Activated naive CD8-positive, alpha-beta T cell treated with anti-CD3 and anti-CD28 coated beads, Interleukin-2, amount 10 ng/mL, durations not matched to agents 7 days and 5 days (primary cell): ENCODE data around the gene PTPRM. TPM values are rescaled to one million over a fixed set of nuclear protein-coding genes. Genes with fewer than 3 reads are reported as not detected.

ENCODE experiments used
- ATAC-seq: fragments of 150-1000 bp; cut with Tn5 transposase; one replicate; pipeline ENCODE4 v1.10.0; 2021; ENCODE audit warnings: low read depth, moderate library complexity
- POLR2A ChIA-PET: fragments of 350-600 bp; sonication (Branson Sonifier 250); formaldehyde crosslinking; loops from one replicate; lab custom pipeline; 2021; ENCODE audit warnings: antibody characterized with exemption; lab: Charles Lee
- DNase-seq: peaks from one replicate; pipeline ENCODE4 v3.0.0; 2021
- H3K27ac Mint-ChIP-seq: one replicate; pipeline ENCODE4 v1.8.0; 2022; ENCODE audit warnings: mild to moderate bottlenecking, mixed read lengths
- H3K27me3 Mint-ChIP-seq: one replicate; pipeline ENCODE4 v1.8.0; 2022; ENCODE audit warnings: mild to moderate bottlenecking, moderate library complexity, mixed read lengths
- H3K36me3 Mint-ChIP-seq: one replicate; pipeline ENCODE4 v1.8.0; 2021; ENCODE audit warnings: mild to moderate bottlenecking, mixed read lengths
- H3K4me1 Mint-ChIP-seq: one replicate; pipeline ENCODE4 v1.8.0; 2021; ENCODE audit warnings: mixed read lengths
- H3K4me3 Mint-ChIP-seq: one replicate; pipeline ENCODE4 v1.8.0; 2022; ENCODE audit warnings: mild to moderate bottlenecking, moderate library complexity, mixed read lengths
- H3K9me3 Mint-ChIP-seq: one replicate; pipeline ENCODE4 v1.8.0; 2021; ENCODE audit warnings: mixed read lengths
- total RNA-seq, 2 experiments: library from RNA; stranded (reverse); gene quantifications; one replicate each; pipeline ENCODE4 v1.2.3, GENCODE V29; 2021

Gene PTPRM
- total RNA-seq, 2 experiments from 2014 or later: 6.5 to 6.6 TPM

DNA sequence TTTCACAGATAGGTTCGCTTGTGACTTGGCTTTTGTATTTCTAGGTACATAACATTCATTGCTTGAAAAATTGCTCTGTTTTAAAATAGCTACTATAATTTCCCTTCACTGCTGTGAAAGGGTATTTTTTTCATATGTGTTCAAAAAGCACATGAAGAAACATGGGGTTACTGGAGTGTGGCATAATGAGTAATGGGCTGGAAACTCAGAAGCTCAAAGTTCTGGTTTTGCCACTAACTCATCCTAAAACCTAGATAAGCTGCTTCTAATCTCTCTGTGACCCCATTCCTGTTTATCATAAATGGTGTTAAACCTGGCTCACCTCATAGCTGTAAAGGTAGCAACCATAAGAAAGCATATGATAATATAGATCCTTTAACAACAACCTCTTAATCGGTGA, 319.3 kb downstream of the PTPRM start:
- no peaks in the 10 kb centered on the region for H3K4me1 Mint-ChIP-seq
- H3K4me3 Mint-ChIP-seq: no peak overlapping the region
- no peak overlapping the region for H3K27ac Mint-ChIP-seq
- no peak for ATAC-seq
- no peaks in the 10 kb centered on the region for H3K36me3 Mint-ChIP-seq
- POLR2A ChIA-PET: no interaction called here
- peaks cover 1% of the 10 kb centered on the region for H3K9me3 Mint-ChIP-seq
- no peak for DNase-seq
- no peaks in the 10 kb centered on the region for H3K27me3 Mint-ChIP-seq

DNA sequence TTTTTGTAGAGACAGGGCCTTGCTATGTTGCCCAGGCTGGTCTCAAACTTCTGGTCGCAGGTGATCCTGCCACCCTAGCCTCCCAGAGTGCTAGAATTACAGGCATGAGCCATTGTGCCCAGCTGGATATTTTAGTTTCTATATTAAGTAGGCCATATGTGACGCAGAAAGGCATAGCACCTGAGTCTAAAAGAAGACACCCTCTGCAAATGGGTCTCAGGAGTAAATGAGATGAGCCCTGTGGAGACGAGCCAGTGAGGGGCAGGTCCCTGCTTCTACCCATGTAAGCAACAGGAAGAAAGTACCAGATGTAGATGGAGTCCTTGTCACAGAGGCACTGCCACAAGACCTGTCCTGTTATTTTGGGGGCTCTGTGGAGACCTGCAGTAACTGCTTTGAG, 322.4 kb downstream of the PTPRM start:
- H3K9me3 Mint-ChIP-seq: no peaks in the 10 kb centered on the region
- DNase-seq (no peak), ATAC-seq (no peak)
- no peaks in the 10 kb centered on the region for H3K27me3 Mint-ChIP-seq
- no peaks in the 10 kb centered on the region for H3K36me3 Mint-ChIP-seq
- no peaks in the 10 kb centered on the region for H3K4me1 Mint-ChIP-seq
- no peak overlapping the region for H3K4me3 Mint-ChIP-seq
- no peak overlapping the region for H3K27ac Mint-ChIP-seq
- POLR2A ChIA-PET: no interaction called here

DNA sequence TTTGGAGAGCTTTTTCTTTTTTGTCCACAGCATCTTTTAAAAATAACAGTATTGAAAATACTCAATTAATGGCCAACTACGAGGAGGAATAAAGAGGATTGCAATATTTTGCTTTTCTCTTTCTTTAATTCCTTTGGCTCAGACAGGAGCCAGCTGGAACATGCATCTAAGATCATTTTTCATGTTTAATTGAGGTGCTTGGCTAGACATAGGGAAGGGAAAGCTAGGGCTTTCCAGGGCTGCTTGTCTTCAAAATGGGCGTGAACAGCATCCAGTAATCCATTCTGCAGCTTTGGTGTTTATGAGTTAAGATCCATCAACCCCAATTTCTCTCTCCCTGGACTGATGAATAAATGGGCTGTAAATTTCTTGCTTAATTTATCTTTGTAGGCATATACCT, 323.0 kb downstream of the PTPRM start:
- POLR2A ChIA-PET: no interaction called here
- ATAC-seq (no peak), DNase-seq (no peak)
- H3K4me3 Mint-ChIP-seq: no peak overlapping the region
- H3K36me3 Mint-ChIP-seq: no peaks in the 10 kb centered on the region
- no peak overlapping the region for H3K27ac Mint-ChIP-seq
- H3K27me3 Mint-ChIP-seq: no peaks in the 10 kb centered on the region
- no peaks in the 10 kb centered on the region for H3K4me1 Mint-ChIP-seq
- H3K9me3 Mint-ChIP-seq: no peaks in the 10 kb centered on the region

- POLR2A ChIA-PET: no interaction called here
- H3K27ac Mint-ChIP-seq: no peak overlapping the region
- no peak overlapping the region for H3K4me3 Mint-ChIP-seq
- ATAC-seq (no peak), DNase-seq (no peak)
- no peaks in the 10 kb centered on the region for H3K27me3 Mint-ChIP-seq
- H3K9me3 Mint-ChIP-seq: no peaks in the 10 kb centered on the region
- no peaks in the 10 kb centered on the region for H3K36me3 Mint-ChIP-seq
- H3K4me1 Mint-ChIP-seq: no peaks in the 10 kb centered on the region
Measured at GRCh38 chr18:7892556-7892955, 325.4 kb downstream of the PTPRM start.

DNA sequence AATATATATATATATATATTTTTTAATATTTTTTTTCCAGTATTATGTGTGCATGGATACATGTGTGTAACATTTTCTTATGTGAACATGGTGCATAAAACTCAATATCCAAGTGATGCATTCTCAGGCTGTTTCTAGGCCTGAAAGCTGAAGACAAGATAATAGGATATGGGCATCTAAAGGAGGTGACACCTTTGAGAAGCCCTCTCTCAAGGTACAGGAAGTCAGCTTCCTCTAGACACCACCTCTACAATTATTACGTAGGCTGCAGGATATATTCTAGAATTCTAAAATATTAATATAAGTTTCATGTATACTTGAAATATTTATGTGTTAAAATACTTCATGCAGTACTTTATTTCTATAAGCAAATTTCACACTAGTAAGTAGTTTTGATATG, 327.5 kb downstream of the PTPRM start:
- POLR2A ChIA-PET: no interaction called here
- Mint-ChIP-seq H3K4me3 (no peak overlapping the region), H3K9me3 (no peaks in the 10 kb centered on the region), H3K36me3 (no peaks in the 10 kb centered on the region), H3K27ac (no peak overlapping the region), H3K27me3 (no peaks in the 10 kb centered on the region), H3K4me1 (no peaks in the 10 kb centered on the region)
- DNase-seq (no peak), ATAC-seq (no peak)

GRCh38 chr18:7895346-7895745, 328.2 kb downstream of the PTPRM start:
- H3K27ac Mint-ChIP-seq: no peak overlapping the region
- H3K36me3 Mint-ChIP-seq: no peaks in the 10 kb centered on the region
- no peaks in the 10 kb centered on the region for H3K9me3 Mint-ChIP-seq
- no peaks in the 10 kb centered on the region for H3K4me1 Mint-ChIP-seq
- POLR2A ChIA-PET: no interaction called here
- ATAC-seq: no peak
- H3K4me3 Mint-ChIP-seq: no peak overlapping the region
- no peaks in the 10 kb centered on the region for H3K27me3 Mint-ChIP-seq
- no peak for DNase-seq

DNA sequence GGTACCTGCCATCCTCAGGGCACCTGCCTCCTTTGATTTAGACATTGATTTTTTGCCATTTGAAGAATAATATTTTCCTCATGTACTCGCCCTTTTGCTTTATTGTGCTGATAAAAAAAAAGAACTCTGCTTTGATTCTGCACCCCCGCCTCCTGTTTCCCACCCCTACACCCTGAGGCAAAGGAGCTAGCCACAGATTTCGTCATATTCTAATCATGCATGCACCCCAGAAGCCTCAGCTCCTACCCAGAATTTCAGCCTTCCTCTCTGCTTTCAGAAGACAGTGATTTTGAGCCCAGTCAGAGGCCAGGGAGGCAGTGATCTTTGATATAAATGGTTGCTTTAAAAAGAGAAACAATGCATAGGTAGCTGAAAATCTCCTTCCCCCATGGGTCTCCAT, 329.0 kb downstream of the PTPRM start:
- ATAC-seq (no peak), DNase-seq (no peak)
- no peak overlapping the region for H3K4me3 Mint-ChIP-seq
- H3K9me3 Mint-ChIP-seq: no peaks in the 10 kb centered on the region
- H3K27me3 Mint-ChIP-seq: no peaks in the 10 kb centered on the region
- no peaks in the 10 kb centered on the region for H3K4me1 Mint-ChIP-seq
- H3K27ac Mint-ChIP-seq: no peak overlapping the region
- POLR2A ChIA-PET: no interaction called here
- H3K36me3 Mint-ChIP-seq: no peaks in the 10 kb centered on the region

DNA sequence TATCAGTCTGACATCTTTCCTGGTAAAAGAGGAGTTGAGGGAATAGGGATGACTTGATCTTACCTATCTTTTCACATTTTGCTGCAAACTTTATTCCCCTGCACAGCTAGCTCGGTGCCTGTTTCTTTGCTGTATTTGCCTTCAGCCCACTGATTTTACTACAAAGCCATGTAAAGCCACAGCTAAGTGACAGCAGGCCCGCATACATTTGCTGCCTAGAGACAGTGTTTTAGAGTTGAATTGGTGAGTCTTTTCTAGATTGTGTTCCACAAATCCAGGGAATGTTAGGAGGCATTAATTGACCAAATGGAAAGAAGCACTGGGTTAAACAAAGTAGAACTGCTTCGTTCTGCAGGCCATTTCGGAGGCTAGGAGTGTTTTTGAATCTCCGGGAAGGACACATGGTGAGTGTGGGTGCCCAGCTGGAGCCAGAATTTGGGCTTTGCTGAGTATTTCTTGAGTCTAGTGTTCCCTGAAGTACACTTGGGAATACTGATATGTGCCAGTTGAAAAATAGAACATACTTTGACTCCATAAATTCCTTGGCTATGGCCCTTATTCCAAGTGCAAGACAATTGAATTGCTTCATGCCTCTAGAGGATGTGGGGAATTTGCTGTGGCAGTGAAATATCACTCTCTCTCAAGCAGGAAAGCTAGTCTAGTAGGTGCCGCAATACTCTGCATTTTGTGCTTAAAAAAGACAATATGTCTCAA, 329.8 kb downstream of the PTPRM start:
- Mint-ChIP-seq H3K36me3 (no peaks in the 10 kb centered on the region), H3K4me1 (no peaks in the 10 kb centered on the region)
- POLR2A ChIA-PET: no interaction called here

GRCh38 chr18:7898181-7898580, 331.1 kb downstream of the PTPRM start:
- Mint-ChIP-seq H3K27me3 (no peaks in the 10 kb centered on the region), H3K9me3 (peaks cover 1% of the 10 kb centered on the region), H3K36me3 (no peaks in the 10 kb centered on the region), H3K4me1 (no peaks in the 10 kb centered on the region), H3K27ac (no peak overlapping the region), H3K4me3 (no peak overlapping the region)
- POLR2A ChIA-PET: no interaction called here
- no peak for ATAC-seq
- no peak for DNase-seq

More for the DNA sequence above, 329.8 kb downstream of the PTPRM start:
- H3K27ac Mint-ChIP-seq: no peak overlapping the region
- H3K27me3 Mint-ChIP-seq: no peaks in the 10 kb centered on the region
- DNase-seq (no peak), ATAC-seq (no peak)
- H3K4me3 Mint-ChIP-seq: no peak overlapping the region
- H3K9me3 Mint-ChIP-seq: no peaks in the 10 kb centered on the region

- POLR2A ChIA-PET: no interaction called here
- H3K36me3 Mint-ChIP-seq: no peaks in the 10 kb centered on the region
Measured at GRCh38 chr18:7899078-7899477, 332.0 kb downstream of the PTPRM start.

GRCh38 chr18:7900091-7900490, 333.0 kb downstream of the PTPRM start:
- no peaks in the 10 kb centered on the region for H3K36me3 Mint-ChIP-seq
- H3K27ac Mint-ChIP-seq: no peak overlapping the region
- no peaks in the 10 kb centered on the region for H3K4me1 Mint-ChIP-seq
- DNase-seq (no peak), ATAC-seq (no peak)
- POLR2A ChIA-PET: no interaction called here
- H3K27me3 Mint-ChIP-seq: no peaks in the 10 kb centered on the region
- peaks cover 1% of the 10 kb centered on the region for H3K9me3 Mint-ChIP-seq
- no peak overlapping the region for H3K4me3 Mint-ChIP-seq

More at GRCh38 chr18:7899078-7899477, 332.0 kb downstream of the PTPRM start:
- DNase-seq (no peak), ATAC-seq (no peak)
- peaks cover 1% of the 10 kb centered on the region for H3K9me3 Mint-ChIP-seq
- H3K4me1 Mint-ChIP-seq: no peaks in the 10 kb centered on the region
- no peak overlapping the region for H3K4me3 Mint-ChIP-seq
- no peak overlapping the region for H3K27ac Mint-ChIP-seq
- H3K27me3 Mint-ChIP-seq: no peaks in the 10 kb centered on the region

GRCh38 chr18:7901657-7902056, 334.5 kb downstream of the PTPRM start:
- POLR2A ChIA-PET: no interaction called here
- Mint-ChIP-seq H3K4me1 (no peaks in the 10 kb centered on the region), H3K36me3 (no peaks in the 10 kb centered on the region), H3K9me3 (peaks cover 1% of the 10 kb centered on the region), H3K4me3 (no peak overlapping the region), H3K27me3 (no peaks in the 10 kb centered on the region), H3K27ac (no peak overlapping the region)
- DNase-seq: no peak
- ATAC-seq: no peak

GRCh38 chr18:7902399-7902839, 335.3 kb downstream of the PTPRM start:
- DNase-seq: no peak
- POLR2A ChIA-PET: no interaction called here
- no peak overlapping the region for H3K27ac Mint-ChIP-seq

GRCh38 chr18:7904529-7904928, 337.4 kb downstream of the PTPRM start:
- ATAC-seq: no peak
- H3K9me3 Mint-ChIP-seq: peaks cover 1% of the 10 kb centered on the region

More at GRCh38 chr18:7902399-7902839, 335.3 kb downstream of the PTPRM start:
- Mint-ChIP-seq H3K27me3 (no peaks in the 10 kb centered on the region), H3K4me1 (no peaks in the 10 kb centered on the region), H3K9me3 (peaks cover 1% of the 10 kb centered on the region), H3K36me3 (no peaks in the 10 kb centered on the region), H3K4me3 (no peak overlapping the region)
- no peak for ATAC-seq

More at GRCh38 chr18:7904529-7904928, 337.4 kb downstream of the PTPRM start:
- Mint-ChIP-seq H3K27ac (no peak overlapping the region), H3K36me3 (no peaks in the 10 kb centered on the region), H3K4me1 (no peaks in the 10 kb centered on the region), H3K27me3 (no peaks in the 10 kb centered on the region), H3K4me3 (no peak overlapping the region)
- POLR2A ChIA-PET: no interaction called here
- no peak for DNase-seq
